ENCODE measurements around the gene PRKAB1. TPM values are rescaled to one million over a fixed set of nuclear protein-coding genes. Genes with fewer than 3 reads are reported as not detected.

The PRKAB1 gene
- polyA plus RNA-seq, 2 of the 4 experiments (the other 2 are of a cell fraction), result 19.0 to 49.2 TPM

- no peaks in the 10 kb centered on the region for H3K9me3 ChIP-seq
- CTCF ChIA-PET, result no interaction called here
- H3K4me3 ChIP-seq, result no peak overlapping the region
- 86% methylated on average over 4 of the region's 4 CpGs for WGBS (ENCODE audit: missing lambda C conversion rate)
- DNase-seq (ENCODE audit: low read depth in 1 of 2, low spot score in 1 of 2), result no peak
- no peak overlapping the region for H3K27ac ChIP-seq
- TF ChIP-seq TP53 (CRISPR knock-in tag; IDR thresholded peaks at IDR 0.05) (no peak), CBX8 (IDR thresholded peaks at IDR 0.05) (no peak)
- POLR2A ChIA-PET, result no interaction called here
- FAIRE-seq, result no peak
- H3K4me2 ChIP-seq, result no peak overlapping the region
- ATAC-seq, result no peak
- H3K4me1 ChIP-seq, result no peaks in the 10 kb centered on the region
Observed at GRCh38 chr12:119725523-119725922, 57.6 kb downstream of the PRKAB1 start.

GRCh38 chr12:119727600-119728443 lies 59.9 kb downstream of the PRKAB1 start:
- 79% methylated on average over 3 of the region's 3 CpGs for WGBS (ENCODE audit: missing lambda C conversion rate)
- Histone ChIP-seq H3K27ac (no peak overlapping the region), H3K4me3 (no peak overlapping the region), H3K9me3 (no peaks in the 10 kb centered on the region), H3K4me2 (no peak overlapping the region), H3K4me1 (no peaks in the 10 kb centered on the region)
- ChIA-PET CTCF (interaction anchor here (0.6 to 0.7 kb wide), 2 partner anchors 21 to 53 kb away, joined by 3 read pairs; no protein-coding TSS in a partner anchor), POLR2A (no interaction called here)
- TF ChIP-seq REST (IDR thresholded peaks at IDR 0.05), result no peak
- TF ChIP-seq ZSCAN20 (CRISPR knock-in tag; IDR thresholded peaks at IDR 0.05), result no peak
- no peak for TF ChIP-seq HEYL (CRISPR knock-in tag; IDR thresholded peaks at IDR 0.05)
- no peak for TF ChIP-seq ELK1 (IDR thresholded peaks at IDR 0.05; ENCODE audit: low read depth, low read length)
- no peak for TF ChIP-seq MAX (IDR thresholded peaks at IDR 0.05)
- TF ChIP-seq PHF8 (IDR thresholded peaks at IDR 0.05; ENCODE audit: borderline replicate concordance, low read depth), result no peak
- TF ChIP-seq MYC (IDR thresholded peaks at IDR 0.05; ENCODE audit: borderline replicate concordance, low read length), result no peak
- TF ChIP-seq EHMT2 (IDR thresholded peaks at IDR 0.05; ENCODE audit: low read depth), result no peak
- ATAC-seq, result no peak
- no peak for FAIRE-seq
- no peak for DNase-seq (ENCODE audit: low read depth in 1 of 2, low spot score in 1 of 2)

- Histone ChIP-seq H3K4me3 (no peak overlapping the region), H3K27ac (no peak overlapping the region), H3K4me1 (no peaks in the 10 kb centered on the region), H3K4me2 (no peak overlapping the region), H3K9me3 (no peaks in the 10 kb centered on the region)
- WGBS (ENCODE audit: missing lambda C conversion rate), result 79% methylated on average over 6 of the region's 6 CpGs
- CTCF ChIA-PET, result interaction anchor here (0.6 to 0.7 kb wide), 2 partner anchors 20 to 53 kb away, joined by 3 read pairs; no protein-coding TSS in a partner anchor
- TF ChIP-seq RNF2 (IDR thresholded peaks at IDR 0.05; ENCODE audit: borderline replicate concordance, low read depth) (no peak), MYC (IDR thresholded peaks at IDR 0.05; ENCODE audit: borderline replicate concordance, low read length) (no peak), BHLHE40 (IDR thresholded peaks at IDR 0.05; ENCODE audit: low read depth, low read length) (no peak), ELK1 (IDR thresholded peaks at IDR 0.05; ENCODE audit: low read depth, low read length) (no peak), RCOR1 (IDR thresholded peaks at IDR 0.05; ENCODE audit: low read depth, low read length) (no peak), HOXB13 (CRISPR knock-in tag; IDR thresholded peaks at IDR 0.05; ENCODE audit: low read depth) (no peak), POLR2A (IDR thresholded peaks at IDR 0.05; ENCODE audit: low read length) (no peak), HEYL (CRISPR knock-in tag; IDR thresholded peaks at IDR 0.05) (no peak), MAX (IDR thresholded peaks at IDR 0.05) (no peak), HDAC2 (IDR thresholded peaks at IDR 0.05) (no peak), CBX8 (IDR thresholded peaks at IDR 0.05) (no peak), BCL3 (IDR thresholded peaks at IDR 0.05) (no peak), RARB (CRISPR knock-in tag; IDR thresholded peaks at IDR 0.05) (no peak), RAD21 (conservative IDR thresholded peaks at IDR 0.05 in 1 of 2, IDR thresholded peaks at IDR 0.05 in 1 of 2) (no peak), HOXB5 (CRISPR knock-in tag; IDR thresholded peaks at IDR 0.05) (no peak), ATOH8 (CRISPR knock-in tag; IDR thresholded peaks at IDR 0.05; ENCODE audit: low read depth) (no peak)
- ATAC-seq (no peak), FAIRE-seq (no peak), DNase-seq (ENCODE audit: low read depth in 1 of 2, low spot score in 1 of 2) (no peak)
- POLR2A ChIA-PET, result no interaction called here
Observed at GRCh38 chr12:119728444-119728745, 60.5 kb downstream of the PRKAB1 start.

Measured in A549 (cell line).